ENCODE results near the gene ADM. TPM values are rescaled to one million over a fixed set of nuclear protein-coding genes. Genes with fewer than 3 reads are reported as not detected.

The ADM gene, protein sequence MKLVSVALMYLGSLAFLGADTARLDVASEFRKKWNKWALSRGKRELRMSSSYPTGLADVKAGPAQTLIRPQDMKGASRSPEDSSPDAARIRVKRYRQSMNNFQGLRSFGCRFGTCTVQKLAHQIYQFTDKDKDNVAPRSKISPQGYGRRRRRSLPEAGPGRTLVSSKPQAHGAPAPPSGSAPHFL
- polyA plus RNA-seq (2013, experiment 1 of 2): 90.3 TPM
- polyA plus RNA-seq (2013, experiment 2 of 2): 87.3 TPM

DNA sequence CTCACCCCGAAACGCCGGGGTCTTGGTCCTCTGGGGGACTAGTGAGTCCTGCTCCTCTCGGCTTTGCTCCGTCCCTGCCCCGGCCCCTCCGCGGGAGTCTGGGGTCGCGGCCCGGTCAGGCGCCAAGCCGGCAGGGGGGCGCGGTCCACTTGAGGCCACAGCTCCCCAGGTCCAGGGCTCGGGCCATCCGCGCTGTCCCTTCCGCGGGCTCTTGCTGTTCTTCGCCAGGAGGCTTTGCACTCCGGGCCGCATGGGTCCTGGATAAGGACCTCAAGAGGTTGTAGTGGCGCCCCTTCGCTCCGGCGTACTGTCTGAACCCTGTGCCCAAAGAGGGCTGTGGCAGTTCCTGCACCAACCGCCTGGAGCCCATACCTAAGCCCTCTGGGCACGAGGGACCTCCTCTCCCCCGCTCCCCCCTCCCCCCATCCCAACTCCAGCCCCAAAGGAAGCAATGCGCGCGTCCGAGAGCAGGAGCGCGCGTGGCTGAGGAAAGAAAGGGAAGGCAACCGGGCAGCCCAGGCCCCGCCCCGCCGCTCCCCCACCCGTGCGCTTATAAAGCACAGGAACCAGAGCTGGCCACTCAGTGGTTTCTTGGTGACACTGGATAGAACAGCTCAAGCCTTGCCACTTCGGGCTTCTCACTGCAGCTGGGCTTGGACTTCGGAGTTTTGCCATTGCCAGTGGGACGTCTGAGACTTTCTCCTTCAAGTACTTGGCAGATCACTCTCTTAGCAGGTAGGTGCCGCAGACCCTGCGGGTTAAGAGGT, at the start of gene ADM:
Gene ADM (plus strand): TSS at position 579 of the 767 bp plus-strand sequence. CDS start 628 bp downstream, outside the sequence.
- Histone ChIP-seq H3K9me3 (ENCODE audit: control insufficient read depth, low read length) (peaks cover 3% of the 10 kb centered on the region), H3K27me3 (ENCODE audit: control insufficient read depth in 1 of 2, insufficient read depth in 1 of 2, low read length in 2 of 2) (no peaks in the 10 kb centered on the region), H3K79me1 (replicated peaks; ENCODE audit: low read length, poor library complexity, severe bottlenecking) (no peaks in the 10 kb centered on the region), H3K4me2 (ENCODE audit: low read length, poor library complexity, severe bottlenecking) (peak within 1 kb of the TSS; percentile 92), H3K18ac (ENCODE audit: low read depth in 1 of 2, low read length in 2 of 2) (peak within 1 kb of the TSS; percentile 93 to 99), H2BK5ac (ENCODE audit: low read depth, low read length, poor library complexity, severe bottlenecking) (peak within 1 kb of the TSS; percentile 95), H3K9ac (ENCODE audit: low read length) (peak within 1 kb of the TSS; percentile 100), H4K8ac (ENCODE audit: low read length) (peak within 1 kb of the TSS; percentile 79), H3K14ac (ENCODE audit: low read length in 2 of 2) (peak within 1 kb of the TSS; percentile 90 to 99), H2BK15ac (ENCODE audit: low read depth, poor library complexity, severe bottlenecking) (peak within 1 kb of the TSS; percentile 85), H3K27ac (ENCODE audit: low read length, poor library complexity, severe bottlenecking) (peak within 1 kb of the TSS; percentile 97), H2BK120ac (ENCODE audit: low read depth, low read length) (peak within 1 kb of the TSS; percentile 69), H2BK12ac (ENCODE audit: low read length in 2 of 2) (peak within 1 kb of the TSS; percentile 97 to 99), H2AK5ac (ENCODE audit: low read length, severe bottlenecking) (peak within 1 kb of the TSS; percentile 94), H4K91ac (ENCODE audit: low read length) (peak within 1 kb of the TSS; percentile 91), H2AFZ (ENCODE audit: low read depth, low read length) (peak within 1 kb of the TSS; percentile 67), H3K4ac (ENCODE audit: low read depth in 1 of 2, low read length in 2 of 2) (peak within 1 kb of the TSS; percentile 94 to 98), H3K4me1 (ENCODE audit: control insufficient read depth, insufficient read depth, low read depth, low read length) (peaks cover 7% of the 10 kb centered on the region), H3K4me3 (ENCODE audit: insufficient read depth in 1 of 2, low read depth in 1 of 2, low read length in 2 of 2) (peak within 1 kb of the TSS; percentile 68 to 93), H3K36me3 (ENCODE audit: control insufficient read depth in 1 of 2, insufficient read depth in 2 of 2, low read depth in 1 of 2, low read length in 2 of 2) (peaks cover 25 to 32% of the 10 kb centered on the region in 2 experiments), H3K23ac (ENCODE audit: low read length in 2 of 2) (peak within 1 kb of the TSS in 1 of 2 experiments; percentile 87)
- peak; percentile 96 for DNase-seq
- WGBS: 2% methylated on average over 48 of the region's 48 CpGs

DNA sequence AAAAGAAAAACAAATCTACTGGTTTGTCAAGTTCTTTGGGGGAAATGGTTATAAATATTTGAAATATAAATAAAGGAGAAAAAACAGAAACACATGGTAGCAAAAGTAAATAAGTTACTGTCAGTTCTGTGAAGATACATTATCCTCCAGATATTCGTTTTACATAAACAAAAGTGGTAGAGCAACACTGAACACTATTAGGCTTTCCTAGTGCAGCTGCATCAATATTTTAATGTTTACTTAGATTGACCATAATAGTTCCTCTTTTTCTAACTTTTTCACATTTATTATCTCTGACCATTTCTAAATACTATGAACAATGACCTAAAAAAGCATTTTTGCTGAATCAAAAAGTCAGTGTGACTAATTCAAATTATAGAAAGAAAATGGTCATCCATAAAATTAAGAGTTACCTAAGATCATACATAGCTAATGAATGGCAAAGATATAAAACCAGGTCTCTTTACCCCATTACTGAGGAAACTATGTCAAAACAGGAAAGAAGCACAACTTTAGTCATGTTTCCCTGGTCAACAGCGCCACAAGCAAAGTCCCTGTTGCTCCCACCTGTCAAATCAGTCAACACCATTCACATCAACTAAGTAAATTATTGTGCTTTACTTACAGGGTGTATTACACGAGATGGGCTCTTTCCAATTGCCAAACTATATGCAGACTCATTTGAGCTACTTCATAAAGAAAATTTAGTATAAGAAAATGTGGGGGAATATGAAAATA, 49.3 kb upstream of the ADM start:
- Histone ChIP-seq H2BK120ac (ENCODE audit: low read depth, low read length) (no peak overlapping the region), H3K27ac (ENCODE audit: low read length, poor library complexity, severe bottlenecking) (no peak overlapping the region), H2BK5ac (ENCODE audit: low read depth, low read length, poor library complexity, severe bottlenecking) (no peak overlapping the region), H3K4me1 (ENCODE audit: control insufficient read depth, insufficient read depth, low read depth, low read length) (no peaks in the 10 kb centered on the region), H2BK15ac (ENCODE audit: low read depth, poor library complexity, severe bottlenecking) (no peak overlapping the region), H3K27me3 (ENCODE audit: control insufficient read depth in 1 of 2, insufficient read depth in 1 of 2, low read length in 2 of 2) (no peaks in the 10 kb centered on the region), H3K4ac (ENCODE audit: low read depth in 1 of 2, low read length in 2 of 2) (no peak overlapping the region), H3K79me1 (replicated peaks; ENCODE audit: low read length, poor library complexity, severe bottlenecking) (peaks cover 15% of the 10 kb centered on the region), H4K91ac (ENCODE audit: low read length) (no peak overlapping the region), H3K4me2 (ENCODE audit: low read length, poor library complexity, severe bottlenecking) (no peak overlapping the region), H3K9me3 (ENCODE audit: control insufficient read depth, low read length) (no peaks in the 10 kb centered on the region), H2AK5ac (ENCODE audit: low read length, severe bottlenecking) (no peak overlapping the region), H4K8ac (ENCODE audit: low read length) (no peak overlapping the region), H3K9ac (ENCODE audit: low read length) (no peak overlapping the region), H2BK12ac (ENCODE audit: low read length in 2 of 2) (no peak overlapping the region), H3K14ac (ENCODE audit: low read length in 2 of 2) (no peak overlapping the region), H3K18ac (ENCODE audit: low read depth in 1 of 2, low read length in 2 of 2) (no peak overlapping the region), H3K4me3 (ENCODE audit: insufficient read depth in 1 of 2, low read depth in 1 of 2, low read length in 2 of 2) (no peak overlapping the region), H3K36me3 (ENCODE audit: control insufficient read depth in 1 of 2, insufficient read depth in 2 of 2, low read depth in 1 of 2, low read length in 2 of 2) (no peaks in the 10 kb centered on the region), H2AFZ (ENCODE audit: low read depth, low read length) (no peak overlapping the region), H3K23ac (ENCODE audit: low read length in 2 of 2) (no peak overlapping the region)
- peak; percentile 40 for DNase-seq
- WGBS: 0% methylated on average over 1 of the region's 3 CpGs

DNA sequence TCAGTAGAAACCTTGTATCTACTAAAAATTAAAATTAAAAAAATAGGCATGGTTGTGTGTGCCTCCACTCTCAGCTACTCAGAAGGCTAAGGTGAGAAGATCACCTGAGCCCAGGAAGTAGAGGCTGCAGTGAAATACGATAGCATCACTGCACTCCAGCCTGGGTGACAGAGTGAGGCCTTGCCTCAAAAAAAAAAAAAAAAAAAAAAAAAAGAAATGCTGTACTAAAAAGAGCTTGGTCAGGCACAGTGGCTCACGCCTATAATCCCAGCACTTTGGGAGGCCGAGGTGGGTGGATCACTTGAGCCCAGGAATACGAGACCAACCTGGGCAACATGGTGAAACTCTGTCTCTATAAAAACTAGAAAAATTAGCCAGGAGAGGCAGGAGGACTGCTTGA, 47.4 kb upstream of the ADM start:
- 90% methylated on average over 4 of the region's 4 CpGs for WGBS
- no peak overlapping the region for H2AFZ ChIP-seq (ENCODE audit: low read depth, low read length)

DNA sequence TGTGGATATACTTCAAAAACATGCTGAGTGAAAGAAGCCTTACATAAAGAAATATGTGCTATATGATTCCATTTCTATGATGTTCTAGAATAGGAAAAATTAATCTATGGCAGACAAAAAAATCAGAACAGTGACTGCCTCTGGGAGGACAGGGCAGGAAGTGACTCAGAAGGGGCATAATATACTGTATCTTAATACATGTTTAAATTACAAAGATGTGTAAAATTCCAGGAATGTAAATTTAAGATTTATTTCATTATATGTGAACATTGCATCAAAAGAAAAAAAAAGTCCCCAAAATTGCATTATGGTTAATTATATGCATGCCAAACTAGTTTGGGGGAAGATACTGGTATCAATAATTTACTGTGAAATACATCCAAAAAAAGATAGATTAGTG, 43.1 kb upstream of the ADM start:
- no peak overlapping the region for H3K9ac ChIP-seq (ENCODE audit: low read length)
- no peaks in the 10 kb centered on the region for H3K9me3 ChIP-seq (ENCODE audit: control insufficient read depth, low read length)
- no peak overlapping the region for H2BK15ac ChIP-seq (ENCODE audit: low read depth, poor library complexity, severe bottlenecking)
- no peak overlapping the region for H2AFZ ChIP-seq (ENCODE audit: low read depth, low read length)
- H2BK12ac ChIP-seq (ENCODE audit: low read length in 2 of 2): no peak overlapping the region
- no peak overlapping the region for H2BK5ac ChIP-seq (ENCODE audit: low read depth, low read length, poor library complexity, severe bottlenecking)
- no peak overlapping the region for H3K4me3 ChIP-seq (ENCODE audit: insufficient read depth in 1 of 2, low read depth in 1 of 2, low read length in 2 of 2)
- no peak overlapping the region for H3K4ac ChIP-seq (ENCODE audit: low read depth in 1 of 2, low read length in 2 of 2)
- H2BK120ac ChIP-seq (ENCODE audit: low read depth, low read length): no peak overlapping the region
- no peak for DNase-seq
- no peak overlapping the region for H2AK5ac ChIP-seq (ENCODE audit: low read length, severe bottlenecking)
- peaks cover 23% of the 10 kb centered on the region for H3K79me1 ChIP-seq (replicated peaks; ENCODE audit: low read length, poor library complexity, severe bottlenecking)
- H3K36me3 ChIP-seq (ENCODE audit: control insufficient read depth in 1 of 2, insufficient read depth in 2 of 2, low read depth in 1 of 2, low read length in 2 of 2): peaks cover 0 to 4% of the 10 kb centered on the region in 2 experiments
- no peak overlapping the region for H4K91ac ChIP-seq (ENCODE audit: low read length)
- no peak overlapping the region for H3K18ac ChIP-seq (ENCODE audit: low read depth in 1 of 2, low read length in 2 of 2)
- no peak overlapping the region for H3K23ac ChIP-seq (ENCODE audit: low read length in 2 of 2)
- peaks cover 2% of the 10 kb centered on the region for H3K4me1 ChIP-seq (ENCODE audit: control insufficient read depth, insufficient read depth, low read depth, low read length)
- H3K4me2 ChIP-seq (ENCODE audit: low read length, poor library complexity, severe bottlenecking): no peak overlapping the region
- H3K27me3 ChIP-seq (ENCODE audit: control insufficient read depth in 1 of 2, insufficient read depth in 1 of 2, low read length in 2 of 2): no peaks in the 10 kb centered on the region
- no peak overlapping the region for H3K14ac ChIP-seq (ENCODE audit: low read length in 2 of 2)
- no peak overlapping the region for H4K8ac ChIP-seq (ENCODE audit: low read length)
- H3K27ac ChIP-seq (ENCODE audit: low read length, poor library complexity, severe bottlenecking): no peak overlapping the region

More for the DNA sequence above, 47.4 kb upstream of the ADM start:
- Histone ChIP-seq H3K9ac (ENCODE audit: low read length) (no peak overlapping the region), H3K36me3 (ENCODE audit: control insufficient read depth in 1 of 2, insufficient read depth in 2 of 2, low read depth in 1 of 2, low read length in 2 of 2) (no peaks in the 10 kb centered on the region), H3K27me3 (ENCODE audit: control insufficient read depth in 1 of 2, insufficient read depth in 1 of 2, low read length in 2 of 2) (no peaks in the 10 kb centered on the region), H3K27ac (ENCODE audit: low read length, poor library complexity, severe bottlenecking) (no peak overlapping the region), H2BK120ac (ENCODE audit: low read depth, low read length) (no peak overlapping the region), H4K91ac (ENCODE audit: low read length) (no peak overlapping the region), H3K23ac (ENCODE audit: low read length in 2 of 2) (no peak overlapping the region), H3K4ac (ENCODE audit: low read depth in 1 of 2, low read length in 2 of 2) (no peak overlapping the region), H3K4me2 (ENCODE audit: low read length, poor library complexity, severe bottlenecking) (no peak overlapping the region), H2BK5ac (ENCODE audit: low read depth, low read length, poor library complexity, severe bottlenecking) (no peak overlapping the region), H3K4me1 (ENCODE audit: control insufficient read depth, insufficient read depth, low read depth, low read length) (no peaks in the 10 kb centered on the region), H3K79me1 (replicated peaks; ENCODE audit: low read length, poor library complexity, severe bottlenecking) (peaks cover 17% of the 10 kb centered on the region), H2BK12ac (ENCODE audit: low read length in 2 of 2) (no peak overlapping the region), H2AK5ac (ENCODE audit: low read length, severe bottlenecking) (no peak overlapping the region), H3K14ac (ENCODE audit: low read length in 2 of 2) (no peak overlapping the region), H4K8ac (ENCODE audit: low read length) (no peak overlapping the region), H3K9me3 (ENCODE audit: control insufficient read depth, low read length) (no peaks in the 10 kb centered on the region), H3K18ac (ENCODE audit: low read depth in 1 of 2, low read length in 2 of 2) (no peak overlapping the region), H3K4me3 (ENCODE audit: insufficient read depth in 1 of 2, low read depth in 1 of 2, low read length in 2 of 2) (no peak overlapping the region), H2BK15ac (ENCODE audit: low read depth, poor library complexity, severe bottlenecking) (no peak overlapping the region)
- DNase-seq: no peak
